BJ (cell line): ENCODE results near the gene MYL10. TPM values are rescaled to one million over a fixed set of nuclear protein-coding genes. Genes with fewer than 3 reads are reported as not detected.

ENCODE experiments used
- CTCF ChIA-PET: fragments of 350-600 bp; formaldehyde crosslinking; extraction: SDS; loops from one replicate; lab custom pipeline; 2021; ENCODE audit warnings: antibody characterized with exemption, inconsistent platforms; lab: Yijun Ruan, JAX
- POLR2A ChIA-PET: fragments of 300-600 bp; sonication (Branson Sonifier 250); formaldehyde crosslinking; extraction: SDS; loops from one replicate; lab custom pipeline; 2021; ENCODE audit warnings: antibody characterized with exemption; lab: Charles Lee
- DNase-seq: peaks from one replicate; pipeline ENCODE4 v3.0.0-alpha.2; 2011; ENCODE audit warnings: low read depth
- H3K27me3 ChIP-seq: 2 replicates; pipeline ENCODE4 v1.6.0; 2011; ENCODE audit warnings: low read length; ENCODE audit not compliant: control insufficient read depth, insufficient read depth
- H3K36me3 ChIP-seq: 2 replicates; pipeline ENCODE4 v1.5.1; 2011; ENCODE audit warnings: low read length; ENCODE audit not compliant: control insufficient read depth, insufficient read depth
- H3K4me3 ChIP-seq: 2 replicates; pipeline ENCODE4 v1.5.1; 2011; ENCODE audit warnings: low read depth, mild to moderate bottlenecking, control low read depth, low read length
- CTCF ChIP-seq: IDR thresholded peaks from 2 replicates; pipeline ENCODE4 v1.5.1; 2011; ENCODE audit warnings: low read depth, mild to moderate bottlenecking, control low read depth, inconsistent platforms, low read length, moderate library complexity; ENCODE audit not compliant: insufficient read depth
- polyA plus RNA-seq: library from polyadenylated mRNA; depleted of rRNA; stranded (reverse); fragments of >200 nt; gene quantifications from 2 replicates; pipeline ENCODE4 v1.2.3, GENCODE V29; 2011

MYL10 gene
- polyA plus RNA-seq, 1 experiment, result 0.07 TPM

- DNase-seq, result no peak
- Histone ChIP-seq H3K4me3 (no peak overlapping the region), H3K27me3 (no peaks in the 10 kb centered on the region), H3K36me3 (no peaks in the 10 kb centered on the region)
- ChIA-PET CTCF (interaction anchor here (1.0 to 4.7 kb wide), 2 partner anchors 15 to 57 kb away, joined by 4 to 30 read pairs; no protein-coding TSS in a partner anchor), POLR2A (no interaction called here)
- no peak for TF ChIP-seq CTCF
These were observed 11.5 kb downstream of the MYL10 start for GRCh38 chr7:101617451-101618206.

- Histone ChIP-seq H3K36me3 (no peaks in the 10 kb centered on the region), H3K27me3 (no peaks in the 10 kb centered on the region), H3K4me3 (no peak overlapping the region)
- no peak for DNase-seq
- ChIA-PET CTCF (interaction anchor here (0.5 to 4.7 kb wide), 3 partner anchors 13 to 23 kb away, joined by 3 to 30 read pairs (median 7); no protein-coding TSS in a partner anchor), POLR2A (no interaction called here)
- TF ChIP-seq CTCF, result no peak
These were observed 13.7 kb downstream of the MYL10 start for GRCh38 chr7:101615446-101615845.

- Histone ChIP-seq H3K27me3 (no peaks in the 10 kb centered on the region), H3K36me3 (no peaks in the 10 kb centered on the region), H3K4me3 (no peak overlapping the region)
- DNase-seq, result no peak
- CTCF ChIA-PET, result interaction anchor here (0.5 to 4.7 kb wide), 4 partner anchors 9 to 23 kb away, joined by 3 to 30 read pairs (median 6); no protein-coding TSS in a partner anchor
- POLR2A ChIA-PET, result no interaction called here
- TF ChIP-seq CTCF, result no peak
These were observed 14.2 kb downstream of the MYL10 start for GRCh38 chr7:101614939-101615302.

GRCh38 chr7:101614098-101614938 lies 14.8 kb downstream of the MYL10 start:
- Histone ChIP-seq H3K36me3 (no peaks in the 10 kb centered on the region), H3K4me3 (no peak overlapping the region), H3K27me3 (no peaks in the 10 kb centered on the region)
- ChIA-PET CTCF (interaction anchor here (0.9 to 4.7 kb wide), 5 partner anchors 10 to 42 kb away, joined by 3 to 30 read pairs (median 5); no protein-coding TSS in a partner anchor), POLR2A (no interaction called here)
- no peak for TF ChIP-seq CTCF
- DNase-seq, result no peak
